ENCODE results near the gene KIAA1671.

The KIAA1671 gene

DNA sequence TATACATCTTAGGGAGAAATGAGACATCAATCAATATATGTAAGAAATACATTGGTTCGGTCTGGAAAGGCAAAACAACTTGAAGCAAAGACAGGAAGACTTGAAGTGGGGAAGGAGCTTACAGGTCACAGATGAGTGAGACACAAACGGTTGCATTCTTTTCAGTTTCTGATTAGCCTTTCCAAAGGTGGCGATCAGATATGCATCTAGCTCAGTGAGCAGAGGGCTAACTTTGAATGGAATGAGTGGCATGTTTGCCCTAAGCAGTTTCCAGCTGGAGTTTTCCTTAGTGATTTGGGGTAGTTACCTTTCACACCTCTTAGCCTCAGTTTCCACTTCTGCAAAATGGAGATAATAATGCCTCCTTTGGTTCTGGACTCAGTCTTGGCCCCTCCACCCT is 21.8 kb upstream of the KIAA1671 start:
- H3K4me3 ChIP-seq: no peak overlapping the region
- no peak overlapping the region for H3K9ac ChIP-seq
- no peak overlapping the region for H3K27ac ChIP-seq
- peaks cover 0 to 19% (median 0%) of the 10 kb centered on the region in 11 experiments; a peak in 6 of 22 replicates for H3K9me3 ChIP-seq (replicated peaks in 1 of 11)
- no peak for TF ChIP-seq Cebpa-rat (IDR thresholded peaks at IDR 0.05)
- H3K4me2 ChIP-seq: no peak overlapping the region
- H3K4me1 ChIP-seq: peaks cover 0 to 9% (median 0%) of the 10 kb centered on the region in 10 experiments; a peak in 3 of 20 replicates
- H3K36me3 ChIP-seq: no peaks in the 10 kb centered on the region
- peaks cover 0 to 8% (median 0%) of the 10 kb centered on the region in 11 experiments; a peak in 3 of 22 replicates for H3K27me3 ChIP-seq
- no peaks in the 10 kb centered on the region for H4K20me1 ChIP-seq

DNA sequence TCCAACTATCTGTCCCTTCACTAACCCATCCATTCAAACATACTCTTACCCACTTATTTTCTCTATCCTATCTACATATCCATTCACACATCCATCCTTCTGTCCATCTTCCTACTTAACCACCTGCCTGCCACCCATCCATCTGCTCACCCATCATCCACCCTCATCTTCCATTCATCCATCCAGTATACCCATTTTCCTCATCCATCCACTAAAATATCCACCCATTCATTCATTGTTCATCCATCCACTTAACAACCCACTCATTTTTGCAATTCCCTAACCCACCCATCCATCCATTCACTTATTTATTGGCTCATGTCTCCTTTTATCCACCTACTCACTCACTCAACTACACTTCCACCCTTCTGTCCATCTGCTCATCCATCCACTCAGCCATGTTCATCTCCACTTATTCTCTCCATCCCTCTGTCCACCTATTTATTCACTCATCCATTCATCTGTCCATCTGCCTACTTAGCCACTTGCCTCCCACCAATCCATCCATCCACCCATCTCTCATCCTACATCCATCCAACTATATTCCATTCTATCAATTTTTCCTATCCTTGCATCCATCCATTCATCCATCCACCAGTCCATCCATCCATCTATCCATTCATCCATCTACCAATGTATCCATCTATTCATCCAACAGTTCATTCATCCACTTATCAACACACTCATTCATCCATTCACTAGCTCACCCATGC is 16.6 kb upstream of the KIAA1671 start:
- H3K4me1 ChIP-seq: peaks cover 0 to 7% (median 5%) of the 10 kb centered on the region in 10 experiments; a peak in 8 of 20 replicates
- no peak overlapping the region for H3K4me2 ChIP-seq
- no peak overlapping the region for H3K27ac ChIP-seq
- no peak overlapping the region for H3K4me3 ChIP-seq
- H4K20me1 ChIP-seq: no peaks in the 10 kb centered on the region
- peaks cover 0 to 8% (median 0%) of the 10 kb centered on the region in 11 experiments; a peak in 3 of 22 replicates for H3K27me3 ChIP-seq
- H3K36me3 ChIP-seq: no peaks in the 10 kb centered on the region
- H3K9ac ChIP-seq: no peak overlapping the region
- no peak for TF ChIP-seq Cebpa-rat (IDR thresholded peaks at IDR 0.05)
- no peaks in the 10 kb centered on the region for H3K9me3 ChIP-seq (replicated peaks in 1 of 11)

DNA sequence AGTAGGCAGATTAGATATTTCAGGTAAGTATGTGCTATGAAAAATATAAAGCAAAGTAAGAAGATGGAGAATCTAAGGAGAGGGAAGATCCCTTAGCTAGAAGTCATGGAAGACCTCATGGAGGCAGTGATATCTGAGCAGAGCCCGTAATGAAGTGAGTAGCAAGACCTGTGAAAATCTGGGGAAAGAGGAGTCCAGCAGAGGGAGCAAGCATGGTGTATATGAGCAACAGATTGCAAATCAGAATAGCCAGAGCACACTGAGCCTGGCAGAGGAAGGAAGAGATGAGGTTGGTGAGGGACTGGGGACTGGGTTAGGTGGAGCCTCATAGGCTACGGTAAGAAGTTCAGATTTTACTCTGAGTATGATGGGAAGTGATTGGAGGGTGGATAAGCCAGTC is 15.4 kb upstream of the KIAA1671 start:
- Histone ChIP-seq H3K9ac (no peak overlapping the region), H3K27me3 (0 out of 22 replicates have a peak, but pooled peaks cover 0 to under 1% (median 0%) of the 10 kb centered on the region in 11 experiments), H3K4me1 (peaks cover 0 to 7% (median 5%) of the 10 kb centered on the region in 10 experiments; a peak in 8 of 20 replicates), H3K27ac (no peak overlapping the region), H3K9me3 (replicated peaks in 1 of 11) (no peaks in the 10 kb centered on the region), H4K20me1 (no peaks in the 10 kb centered on the region), H3K4me2 (no peak overlapping the region), H3K4me3 (no peak overlapping the region), H3K36me3 (no peaks in the 10 kb centered on the region)
- no peak for TF ChIP-seq Cebpa-rat (IDR thresholded peaks at IDR 0.05)

DNA sequence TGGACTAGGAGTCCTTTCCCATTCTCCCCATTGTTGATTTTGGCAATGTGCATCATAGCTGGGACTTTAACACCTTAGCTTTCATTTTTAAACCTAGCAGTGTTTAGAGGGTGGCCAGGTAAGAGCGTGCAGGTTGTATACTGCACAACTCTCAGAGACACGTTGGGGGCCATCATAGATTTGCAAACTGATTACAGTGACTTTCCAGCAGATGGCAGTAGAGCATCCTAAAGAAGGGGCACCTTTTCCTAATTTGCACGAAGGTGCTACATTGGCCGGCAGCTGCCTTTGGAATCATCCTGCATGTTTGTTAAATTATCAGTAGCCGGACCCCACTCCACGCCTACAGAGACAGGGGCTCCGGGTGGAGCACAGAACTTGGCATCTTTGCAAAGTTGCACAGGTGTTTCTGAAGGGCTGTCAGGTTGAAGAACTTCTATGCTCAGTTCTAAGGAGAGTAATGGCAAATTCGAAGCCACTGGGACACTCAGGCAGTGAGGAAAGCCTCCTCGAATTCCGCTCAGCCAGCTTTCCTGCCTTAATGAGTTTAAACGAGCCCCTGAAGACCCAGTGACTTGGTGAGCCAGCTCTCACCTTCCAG is 13.7 kb upstream of the KIAA1671 start:
- TF ChIP-seq Cebpa-rat (IDR thresholded peaks at IDR 0.05): no peak
- Histone ChIP-seq H3K4me2 (peak overlapping the region in 4 of 11 experiments; percentile 7 to 26 (median 14); a peak in 3 of 22 replicates), H3K36me3 (no peaks in the 10 kb centered on the region), H3K9me3 (replicated peaks in 1 of 11) (no peaks in the 10 kb centered on the region), H3K4me3 (no peak overlapping the region), H4K20me1 (no peaks in the 10 kb centered on the region), H3K27ac (no peak overlapping the region), H3K9ac (no peak overlapping the region), H3K4me1 (peaks cover 0 to 7% (median 5%) of the 10 kb centered on the region in 10 experiments; a peak in 6 of 20 replicates), H3K27me3 (no peaks in the 10 kb centered on the region)

DNA sequence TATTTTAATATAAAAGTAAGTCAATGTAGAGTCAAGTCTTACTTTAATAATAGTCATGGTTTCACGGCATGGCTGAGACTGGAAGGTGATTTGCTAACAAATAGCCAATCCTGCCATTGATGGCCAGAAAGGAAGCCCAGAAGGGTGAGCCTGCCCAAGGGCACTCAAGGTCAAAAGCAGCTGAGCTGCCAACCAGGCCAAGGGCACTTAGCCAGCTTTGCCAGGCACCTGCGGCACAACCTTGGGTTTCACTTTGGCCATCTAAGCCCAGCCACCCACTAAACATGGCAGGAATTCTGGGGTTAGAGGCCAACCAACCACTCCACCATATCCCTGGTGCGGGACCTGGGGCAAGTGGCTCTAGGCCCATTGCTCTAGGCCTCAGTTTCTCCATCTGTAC is 10.2 kb upstream of the KIAA1671 start:
- Histone ChIP-seq H3K4me3 (no peak overlapping the region), H3K4me2 (no peak overlapping the region), H3K4me1 (peaks cover 6 to 20% (median 14%) of the 10 kb centered on the region in 10 experiments; a peak in 17 of 20 replicates), H4K20me1 (no peaks in the 10 kb centered on the region), H3K27me3 (no peaks in the 10 kb centered on the region), H3K9me3 (replicated peaks in 1 of 11) (no peaks in the 10 kb centered on the region), H3K27ac (no peak overlapping the region), H3K36me3 (no peaks in the 10 kb centered on the region), H3K9ac (no peak overlapping the region)
- no peak for TF ChIP-seq Cebpa-rat (IDR thresholded peaks at IDR 0.05)

DNA sequence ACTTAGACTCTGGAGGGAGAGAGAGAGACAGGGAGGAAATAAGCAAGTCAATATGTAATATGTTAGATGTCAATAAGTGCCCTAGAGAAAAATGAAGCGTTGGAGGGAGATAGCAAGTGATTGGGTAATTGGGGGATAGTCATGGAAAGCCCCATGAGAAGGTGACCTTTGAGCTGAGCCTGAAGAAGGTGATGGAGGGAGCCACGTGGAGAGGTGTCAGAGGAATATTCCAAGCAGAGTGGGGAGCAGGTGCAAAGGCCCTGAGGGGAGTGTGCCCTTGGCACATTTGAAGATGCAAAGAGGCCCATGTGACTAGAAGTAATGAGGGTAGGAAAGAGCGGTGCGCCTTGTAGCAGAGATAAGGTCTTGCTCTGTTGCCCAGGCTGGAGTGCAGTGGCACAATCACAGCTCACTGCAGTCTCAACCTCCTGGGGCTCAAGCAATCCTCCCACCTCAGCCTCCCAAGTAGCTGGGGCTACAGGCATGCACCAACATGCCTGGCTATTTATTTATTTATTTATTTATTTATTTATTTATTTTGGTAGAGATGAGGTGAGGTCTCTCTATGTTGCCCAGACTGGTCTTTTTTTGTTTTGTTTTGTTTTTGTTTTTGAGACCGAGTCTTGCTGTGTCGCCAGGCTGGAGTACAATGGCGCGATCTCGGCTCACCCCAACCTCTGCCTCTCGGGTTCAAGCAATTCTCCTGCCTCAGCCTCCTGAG is 8.1 kb upstream of the KIAA1671 start:
- H3K9me3 ChIP-seq (replicated peaks in 1 of 11): no peaks in the 10 kb centered on the region
- no peaks in the 10 kb centered on the region for H3K27me3 ChIP-seq
- no peak overlapping the region for H3K4me2 ChIP-seq
- no peaks in the 10 kb centered on the region for H4K20me1 ChIP-seq
- no peak overlapping the region for H3K4me3 ChIP-seq
- TF ChIP-seq Cebpa-rat (IDR thresholded peaks at IDR 0.05): no peak
- no peak overlapping the region for H3K27ac ChIP-seq
- H3K4me1 ChIP-seq: peaks cover 6 to 14% (median 11%) of the 10 kb centered on the region in 10 experiments; a peak in 17 of 20 replicates
- H3K9ac ChIP-seq: no peak overlapping the region
- no peaks in the 10 kb centered on the region for H3K36me3 ChIP-seq

DNA sequence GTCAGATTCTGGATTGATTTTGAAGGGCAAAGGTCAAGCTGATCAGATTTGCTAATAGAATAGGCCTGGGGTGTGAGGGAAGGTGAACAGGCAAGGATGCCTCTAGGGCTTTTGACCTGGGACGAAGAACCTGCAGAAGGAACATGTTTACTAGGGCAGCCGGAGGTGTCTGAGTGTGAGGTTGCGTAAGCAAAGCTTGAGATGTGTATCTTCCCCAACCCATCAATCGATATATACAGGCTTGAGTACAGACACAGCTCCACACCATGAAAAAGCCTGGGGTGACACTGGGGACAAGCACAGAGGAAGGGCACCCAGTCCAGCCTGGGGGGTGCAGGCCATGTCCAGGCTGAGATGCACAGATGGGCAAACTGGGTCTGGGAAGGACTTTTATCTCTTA is 7.1 kb upstream of the KIAA1671 start:
- no peaks in the 10 kb centered on the region for H3K9me3 ChIP-seq (replicated peaks in 1 of 11)
- no peaks in the 10 kb centered on the region for H3K27me3 ChIP-seq
- H3K4me1 ChIP-seq: peaks cover 6 to 14% (median 10%) of the 10 kb centered on the region in 10 experiments; a peak in 17 of 20 replicates
- no peak overlapping the region for H3K4me3 ChIP-seq
- H3K4me2 ChIP-seq: no peak overlapping the region
- no peak for TF ChIP-seq Cebpa-rat (IDR thresholded peaks at IDR 0.05)
- H3K27ac ChIP-seq: no peak overlapping the region
- no peaks in the 10 kb centered on the region for H3K36me3 ChIP-seq
- H3K9ac ChIP-seq: no peak overlapping the region
- H4K20me1 ChIP-seq: no peaks in the 10 kb centered on the region; a peak in 1 of 22 replicates

DNA sequence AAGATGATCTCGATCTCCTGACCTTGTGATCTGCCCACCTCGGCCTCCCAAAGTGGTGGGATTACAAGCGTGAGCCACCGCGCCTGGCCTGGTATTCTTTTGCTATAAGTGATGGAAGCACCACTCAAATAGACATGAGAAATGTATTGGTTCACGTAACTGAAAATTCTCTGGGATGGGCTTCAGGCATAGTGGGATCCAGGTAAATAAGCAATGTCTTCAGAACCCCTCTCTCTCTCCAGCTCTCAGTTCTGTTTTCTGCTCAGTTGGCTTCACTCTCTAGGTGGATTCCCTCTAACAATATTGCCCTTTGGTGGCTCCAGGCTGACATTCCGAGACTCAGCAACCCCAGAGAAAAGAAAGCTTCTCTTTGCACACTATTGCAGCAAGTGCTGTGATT is 5.1 kb upstream of the KIAA1671 start:
- no peak overlapping the region for H3K4me3 ChIP-seq
- no peak overlapping the region for H3K9ac ChIP-seq
- H4K20me1 ChIP-seq: no peaks in the 10 kb centered on the region; a peak in 1 of 22 replicates
- no peak overlapping the region for H3K27ac ChIP-seq
- TF ChIP-seq Cebpa-rat (IDR thresholded peaks at IDR 0.05): no peak
- peaks cover 6 to 19% (median 11%) of the 10 kb centered on the region in 10 experiments; a peak in 17 of 20 replicates for H3K4me1 ChIP-seq
- H3K36me3 ChIP-seq: no peaks in the 10 kb centered on the region
- H3K27me3 ChIP-seq: peaks cover 0 to 2% (median 0%) of the 10 kb centered on the region in 11 experiments; a peak in 4 of 22 replicates
- no peak overlapping the region for H3K4me2 ChIP-seq
- no peaks in the 10 kb centered on the region for H3K9me3 ChIP-seq (replicated peaks in 1 of 11)

DNA sequence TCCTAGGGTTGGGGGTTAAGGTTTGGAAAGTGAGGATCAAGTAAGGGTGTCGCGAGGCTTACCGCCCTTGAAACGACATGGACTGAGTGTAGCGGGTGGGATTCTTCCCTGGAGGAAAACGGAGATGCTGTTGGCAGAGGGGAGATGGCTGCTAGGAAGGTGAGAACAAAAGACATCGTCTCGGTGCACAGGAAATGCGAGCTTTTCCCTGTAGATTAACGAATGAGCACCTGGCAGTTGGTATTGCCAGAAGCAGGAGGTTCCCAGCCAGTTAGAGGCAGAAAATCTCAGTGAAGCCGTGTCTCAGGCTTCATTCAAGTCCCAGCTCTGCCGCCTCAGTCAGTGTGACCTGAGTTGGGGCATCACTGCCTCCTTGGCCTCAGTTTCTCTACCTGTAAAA is 4.6 kb upstream of the KIAA1671 start:
- no peak overlapping the region for H3K4me3 ChIP-seq
- H4K20me1 ChIP-seq: peaks cover 0 to 2% (median 0%) of the 10 kb centered on the region in 11 experiments; a peak in 4 of 22 replicates
- H3K4me2 ChIP-seq: no peak overlapping the region
- peaks cover 3 to 7% (median 4%) of the 10 kb centered on the region in 11 experiments; a peak in 21 of 22 replicates for H3K27me3 ChIP-seq
- H3K27ac ChIP-seq: no peak overlapping the region
- no peaks in the 10 kb centered on the region for H3K36me3 ChIP-seq
- peaks cover 6 to 21% (median 13%) of the 10 kb centered on the region in 10 experiments; a peak in 19 of 20 replicates for H3K4me1 ChIP-seq
- no peaks in the 10 kb centered on the region for H3K9me3 ChIP-seq (replicated peaks in 1 of 11)
- no peak overlapping the region for H3K9ac ChIP-seq
- TF ChIP-seq Cebpa-rat (IDR thresholded peaks at IDR 0.05): no peak
